Measurements from ENCODE around the gene AMOTL1. TPM values are rescaled to one million over a fixed set of nuclear protein-coding genes. Genes with fewer than 3 reads are reported as not detected.
A peak's percentile ranks its signal among the peaks of the same experiment; 100 is the strongest.

The AMOTL1 gene
- total RNA-seq, 1 donor from 2014 or later: 45.8 TPM

- no peak for DNase-seq (ENCODE audit: low spot score, unreplicated experiment)
- TF ChIP-seq CTCF (IDR thresholded peaks at IDR 0.05; ENCODE audit: unreplicated experiment): no peak
- Mint-ChIP-seq H3K36me3 (ENCODE audit: insufficient read depth) (peaks cover 27% of the 10 kb centered on the region), H3K27me3 (no peaks in the 10 kb centered on the region), H3K9me3 (ENCODE audit: low read depth) (no peaks in the 10 kb centered on the region), H3K4me1 (ENCODE audit: low read depth) (peaks cover 39% of the 10 kb centered on the region), H3K4me3 (ENCODE audit: low read depth) (peak overlapping the region; percentile 4), H3K27ac (peak overlapping the region; percentile 95)
These were observed 64.6 kb downstream of the AMOTL1 start for GRCh38 chr11:94832604-94833235.

- Mint-ChIP-seq H3K36me3 (ENCODE audit: insufficient read depth) (peaks cover 21% of the 10 kb centered on the region), H3K27ac (peak overlapping the region; percentile 31), H3K27me3 (no peaks in the 10 kb centered on the region), H3K4me1 (ENCODE audit: low read depth) (peaks cover 33% of the 10 kb centered on the region), H3K9me3 (ENCODE audit: low read depth) (no peaks in the 10 kb centered on the region), H3K4me3 (ENCODE audit: low read depth) (no peak overlapping the region)
- no peak for DNase-seq (ENCODE audit: low spot score, unreplicated experiment)
- TF ChIP-seq CTCF (IDR thresholded peaks at IDR 0.05; ENCODE audit: unreplicated experiment): no peak
These were observed 66.9 kb downstream of the AMOTL1 start for GRCh38 chr11:94834911-94835593.

- Mint-ChIP-seq H3K36me3 (ENCODE audit: insufficient read depth) (peaks cover 21% of the 10 kb centered on the region), H3K9me3 (ENCODE audit: low read depth) (no peaks in the 10 kb centered on the region)
These were observed 67.4 kb downstream of the AMOTL1 start for GRCh38 chr11:94835594-94835927.

DNA sequence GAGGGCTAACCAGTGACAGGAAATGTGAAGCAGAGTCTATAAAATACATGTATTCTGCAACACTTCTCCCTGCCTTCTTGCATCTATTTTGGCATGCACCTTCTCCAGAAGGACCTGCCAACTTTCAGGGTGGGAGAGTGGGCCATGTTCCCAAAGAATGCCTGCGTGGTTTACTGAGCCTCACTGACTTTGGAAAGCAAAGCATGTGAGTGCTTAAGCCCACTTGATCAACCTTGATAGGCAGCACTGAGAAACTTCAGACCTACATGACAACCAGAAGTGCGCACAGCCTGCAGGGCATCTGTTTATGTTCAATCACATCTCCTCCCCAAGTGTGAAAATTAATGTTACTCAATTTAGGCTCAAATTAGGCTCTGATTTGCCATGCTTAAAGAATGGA is 69.2 kb downstream of the AMOTL1 start:
- DNase-seq (ENCODE audit: low spot score, unreplicated experiment): no peak
- H3K27me3 Mint-ChIP-seq: no peaks in the 10 kb centered on the region
- peaks cover 15% of the 10 kb centered on the region for H3K36me3 Mint-ChIP-seq (ENCODE audit: insufficient read depth)
- H3K27ac Mint-ChIP-seq: no peak overlapping the region
- H3K4me1 Mint-ChIP-seq (ENCODE audit: low read depth): peaks cover 21% of the 10 kb centered on the region
- H3K4me3 Mint-ChIP-seq (ENCODE audit: low read depth): no peak overlapping the region
- no peak for TF ChIP-seq CTCF (IDR thresholded peaks at IDR 0.05; ENCODE audit: unreplicated experiment)
- no peaks in the 10 kb centered on the region for H3K9me3 Mint-ChIP-seq (ENCODE audit: low read depth)

More at GRCh38 chr11:94835594-94835927, 67.4 kb downstream of the AMOTL1 start:
- Mint-ChIP-seq H3K4me1 (ENCODE audit: low read depth) (peaks cover 33% of the 10 kb centered on the region), H3K27me3 (no peaks in the 10 kb centered on the region), H3K27ac (no peak overlapping the region), H3K4me3 (ENCODE audit: low read depth) (no peak overlapping the region)
- no peak for TF ChIP-seq CTCF (IDR thresholded peaks at IDR 0.05; ENCODE audit: unreplicated experiment)
- no peak for DNase-seq (ENCODE audit: low spot score, unreplicated experiment)

- TF ChIP-seq CTCF (IDR thresholded peaks at IDR 0.05; ENCODE audit: unreplicated experiment): no peak
- H3K27me3 Mint-ChIP-seq: no peaks in the 10 kb centered on the region
- no peaks in the 10 kb centered on the region for H3K9me3 Mint-ChIP-seq (ENCODE audit: low read depth)
- H3K4me3 Mint-ChIP-seq (ENCODE audit: low read depth): no peak overlapping the region
- DNase-seq (ENCODE audit: low spot score, unreplicated experiment): no peak
- H3K4me1 Mint-ChIP-seq (ENCODE audit: low read depth): peaks cover 12% of the 10 kb centered on the region
- H3K36me3 Mint-ChIP-seq (ENCODE audit: insufficient read depth): peaks cover 15% of the 10 kb centered on the region
- no peak overlapping the region for H3K27ac Mint-ChIP-seq
These were observed 70.0 kb downstream of the AMOTL1 start for GRCh38 chr11:94838027-94838731.
